A673 (cell line): ENCODE measurements around the gene KRT2. TPM values are rescaled to one million over a fixed set of nuclear protein-coding genes. Genes with fewer than 3 reads are reported as not detected.

Experiments used
- BruUV-seq: library from RNA; stranded (reverse); fragments of 400-500 nt; replicated peaks from 2 replicates; lab custom pipeline; 2021; lab: Mats Ljungman, UMichigan
- CTCF ChIA-PET: fragments of 300-600 bp; sonication (Branson Sonifier 250); formaldehyde crosslinking; loops from one replicate; lab custom pipeline; 2022; ENCODE audit warnings: antibody characterized with exemption; lab: Charles Lee
- POLR2A ChIA-PET: fragments of 300-600 bp; sonication (Branson Sonifier 250); formaldehyde crosslinking; loops from one replicate; lab custom pipeline; 2022; ENCODE audit warnings: antibody characterized with exemption; ENCODE audit not compliant: low non-redundant PET; lab: Charles Lee
- DNase-seq: peaks from one replicate; pipeline ENCODE4 v3.0.0-alpha.2; 2015; ENCODE audit warnings: low spot score
- H3K27ac ChIP-seq: fragments of 200-600 bp; sonication (generic); 2 replicates; pipeline ENCODE4 v1.5.1; 2016; ENCODE audit warnings: mixed run types, low read depth, mild to moderate bottlenecking, mixed read lengths, antibody characterized with exemption, low read length; ENCODE audit not compliant: poor library complexity, severe bottlenecking
- H3K27me3 ChIP-seq: fragments of 200-600 bp; sonication (generic); replicated peaks from 2 replicates; pipeline ENCODE4 v1.6.1; 2017; ENCODE audit warnings: mixed run types, low read depth, mild to moderate bottlenecking, mixed read lengths, antibody characterized with exemption, low read length; ENCODE audit not compliant: insufficient read depth, poor library complexity
- H3K36me3 ChIP-seq: fragments of 200-600 bp; sonication (generic); 2 replicates; pipeline ENCODE4 v1.6.1; 2016; ENCODE audit warnings: mixed run types, mild to moderate bottlenecking, mixed read lengths, antibody characterized with exemption, low read length; ENCODE audit not compliant: insufficient read depth, poor library complexity, severe bottlenecking
- H3K4me1 ChIP-seq: fragments of 200-600 bp; sonication (generic); 2 replicates; pipeline ENCODE4 v1.6.1; 2017; ENCODE audit warnings: mixed run types, mild to moderate bottlenecking, mixed read lengths, antibody characterized with exemption, low read length; ENCODE audit not compliant: insufficient read depth, poor library complexity, severe bottlenecking
- H3K4me3 ChIP-seq: fragments of 200-600 bp; sonication (generic); 2 replicates; pipeline ENCODE4 v1.5.1; 2016; ENCODE audit warnings: low read depth, mixed run types, mild to moderate bottlenecking, mixed read lengths, low read length; ENCODE audit not compliant: poor library complexity, severe bottlenecking
- H3K9me3 ChIP-seq: fragments of 200-600 bp; sonication (generic); 2 replicates; pipeline ENCODE4 v1.6.1; 2016; ENCODE audit warnings: mixed run types, low read depth, mild to moderate bottlenecking, mixed read lengths, antibody characterized with exemption, low read length; ENCODE audit not compliant: poor library complexity, severe bottlenecking
- CTCF ChIP-seq: fragments of 300-800, 200-600 bp; sonication (generic); conservative IDR thresholded peaks from 2 replicates; pipeline ENCODE4 v1.5.1; 2017; ENCODE audit warnings: low read depth, mild to moderate bottlenecking, antibody characterized with exemption, low read length, moderate library complexity, mixed read lengths
- EZH2 ChIP-seq: fragments of 200-600 bp; sonication (generic); IDR thresholded peaks from 2 replicates; pipeline ENCODE4 v1.6.1; 2017; ENCODE audit warnings: borderline replicate concordance, low read depth, mild to moderate bottlenecking, mixed read lengths, antibody characterized with exemption, low read length; ENCODE audit not compliant: poor library complexity, severe bottlenecking
- intact Hi-C: fragments of 100-400 bp; cut with micrococcal nuclease; formaldehyde crosslinking; loops from one replicate; pipeline ENCODE4 v1.10.0; 2022; ENCODE audit not compliant: unreplicated experiment
- total RNA-seq: library from RNA; stranded (reverse); gene quantifications from 2 replicates; pipeline ENCODE4 v1.2.3, GENCODE V29; 2021

The KRT2 gene
- total RNA-seq, 1 experiment from 2014 or later = not detected

- no peaks in the 10 kb centered on the region for H3K9me3 ChIP-seq
- intact Hi-C loops = no loop called here
- POLR2A ChIA-PET = no interaction called here
- no peak for DNase-seq
- BruUV-seq = no TSS peak
- H3K4me3 ChIP-seq = no peak overlapping the region
- no peak for TF ChIP-seq CTCF
- no peak for TF ChIP-seq EZH2
- CTCF ChIA-PET = no interaction called here
- H3K4me1 ChIP-seq = no peaks in the 10 kb centered on the region
- H3K27me3 ChIP-seq = no peaks in the 10 kb centered on the region
- no peak overlapping the region for H3K27ac ChIP-seq
- no peaks in the 10 kb centered on the region for H3K36me3 ChIP-seq
Observed at GRCh38 chr12:52647601-52648000, 4.4 kb downstream of the KRT2 start.

GRCh38 chr12:52646613-52647012 is 5.4 kb downstream of the KRT2 start:
- intact Hi-C loops = no loop called here
- CTCF ChIA-PET = no interaction called here
- Histone ChIP-seq H3K36me3 (no peaks in the 10 kb centered on the region), H3K9me3 (no peaks in the 10 kb centered on the region), H3K4me1 (no peaks in the 10 kb centered on the region), H3K27me3 (no peaks in the 10 kb centered on the region), H3K4me3 (no peak overlapping the region), H3K27ac (no peak overlapping the region)
- no TSS peak for BruUV-seq
- TF ChIP-seq EZH2 (no peak), CTCF (no peak)
- DNase-seq = no peak
- POLR2A ChIA-PET = no interaction called here

- H3K4me3 ChIP-seq = no peak overlapping the region
- CTCF ChIA-PET = no interaction called here
- H3K27ac ChIP-seq = no peak overlapping the region
- intact Hi-C loops = no loop called here
- no peak for DNase-seq
- no peaks in the 10 kb centered on the region for H3K36me3 ChIP-seq
- H3K9me3 ChIP-seq = no peaks in the 10 kb centered on the region
- POLR2A ChIA-PET = no interaction called here
- H3K4me1 ChIP-seq = no peaks in the 10 kb centered on the region
- no TSS peak for BruUV-seq
- H3K27me3 ChIP-seq = no peaks in the 10 kb centered on the region
- TF ChIP-seq EZH2 (no peak), CTCF (no peak)
Observed at GRCh38 chr12:52645982-52646381, 6.0 kb downstream of the KRT2 start.
